ENCODE results near the gene NDUFAF3. TPM values are rescaled to one million over a fixed set of nuclear protein-coding genes. Genes with fewer than 3 reads are reported as not detected.

The NDUFAF3 gene
- polyA plus RNA-seq, 1 experiment, result 89.5 TPM

DNA sequence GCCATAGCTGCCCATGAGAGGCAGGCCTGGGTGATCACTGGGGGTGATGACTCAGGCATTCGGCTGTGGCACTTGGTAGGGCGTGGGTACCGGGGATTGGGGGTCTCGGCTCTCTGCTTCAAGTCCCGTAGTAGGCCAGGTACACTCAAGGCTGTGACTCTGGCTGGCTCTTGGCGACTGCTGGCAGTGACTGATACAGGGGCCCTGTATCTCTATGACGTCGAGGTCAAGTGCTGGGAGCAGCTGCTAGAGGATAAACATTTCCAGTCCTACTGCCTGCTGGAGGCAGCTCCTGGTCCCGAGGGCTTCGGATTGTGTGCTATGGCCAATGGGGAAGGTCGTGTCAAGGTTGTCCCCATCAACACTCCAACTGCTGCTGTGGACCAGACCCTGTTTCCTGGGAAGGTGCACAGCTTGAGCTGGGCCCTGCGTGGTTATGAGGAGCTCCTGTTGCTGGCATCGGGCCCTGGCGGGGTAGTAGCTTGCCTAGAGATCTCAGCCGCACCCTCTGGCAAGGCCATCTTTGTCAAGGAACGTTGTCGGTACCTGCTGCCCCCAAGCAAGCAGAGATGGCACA lies 9.4 kb upstream of the NDUFAF3 start:
- H3K27me3 ChIP-seq (ENCODE audit: control insufficient read depth, insufficient read depth, low read length), result no peaks in the 10 kb centered on the region
- peaks cover 42% of the 10 kb centered on the region for H3K36me3 ChIP-seq (ENCODE audit: control insufficient read depth, insufficient read depth, low read length)
- ChIA-PET CTCF (interaction anchor here (0.6 to 3.3 kb wide), 4 partner anchors 9 to 262 kb away, joined by 4 to 21 read pairs (median 5); partner anchors contain the start of gene NDUFAF3), POLR2A (no interaction called here)
- no peak overlapping the region for H3K4me3 ChIP-seq (ENCODE audit: low read depth, low read length)
- no peak for DNase-seq (ENCODE audit: low read depth)
- TF ChIP-seq, protein P1, sequence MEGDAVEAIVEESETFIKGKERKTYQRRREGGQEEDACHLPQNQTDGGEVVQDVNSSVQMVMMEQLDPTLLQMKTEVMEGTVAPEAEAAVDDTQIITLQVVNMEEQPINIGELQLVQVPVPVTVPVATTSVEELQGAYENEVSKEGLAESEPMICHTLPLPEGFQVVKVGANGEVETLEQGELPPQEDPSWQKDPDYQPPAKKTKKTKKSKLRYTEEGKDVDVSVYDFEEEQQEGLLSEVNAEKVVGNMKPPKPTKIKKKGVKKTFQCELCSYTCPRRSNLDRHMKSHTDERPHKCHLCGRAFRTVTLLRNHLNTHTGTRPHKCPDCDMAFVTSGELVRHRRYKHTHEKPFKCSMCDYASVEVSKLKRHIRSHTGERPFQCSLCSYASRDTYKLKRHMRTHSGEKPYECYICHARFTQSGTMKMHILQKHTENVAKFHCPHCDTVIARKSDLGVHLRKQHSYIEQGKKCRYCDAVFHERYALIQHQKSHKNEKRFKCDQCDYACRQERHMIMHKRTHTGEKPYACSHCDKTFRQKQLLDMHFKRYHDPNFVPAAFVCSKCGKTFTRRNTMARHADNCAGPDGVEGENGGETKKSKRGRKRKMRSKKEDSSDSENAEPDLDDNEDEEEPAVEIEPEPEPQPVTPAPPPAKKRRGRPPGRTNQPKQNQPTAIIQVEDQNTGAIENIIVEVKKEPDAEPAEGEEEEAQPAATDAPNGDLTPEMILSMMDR (IDR thresholded peaks at IDR 0.05; ENCODE audit: insufficient read depth, low read depth, low read length), result no peak

DNA sequence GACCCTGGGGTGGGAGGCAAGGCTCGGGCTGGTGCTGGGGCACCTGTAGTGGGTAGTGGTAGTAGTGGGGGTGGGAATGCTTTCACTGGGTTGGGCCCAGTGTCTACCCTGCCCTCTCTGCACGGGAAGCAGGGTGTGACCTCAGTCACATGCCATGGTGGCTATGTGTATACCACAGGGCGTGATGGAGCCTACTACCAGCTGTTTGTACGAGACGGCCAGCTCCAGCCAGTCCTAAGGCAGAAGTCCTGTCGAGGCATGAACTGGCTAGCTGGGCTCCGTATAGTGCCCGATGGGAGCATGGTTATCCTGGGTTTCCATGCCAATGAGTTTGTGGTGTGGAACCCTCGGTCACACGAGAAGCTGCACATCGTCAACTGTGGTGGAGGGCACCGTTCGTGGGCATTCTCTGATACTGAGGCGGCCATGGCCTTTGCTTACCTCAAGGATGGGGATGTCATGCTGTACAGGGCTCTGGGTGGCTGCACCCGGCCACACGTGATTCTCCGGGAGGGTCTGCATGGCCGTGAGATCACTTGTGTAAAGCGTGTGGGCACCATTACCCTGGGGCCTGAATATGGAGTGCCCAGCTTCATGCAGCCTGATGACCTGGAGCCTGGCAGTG lies 8.7 kb upstream of the NDUFAF3 start:
- no peak for DNase-seq (ENCODE audit: low read depth)

DNA sequence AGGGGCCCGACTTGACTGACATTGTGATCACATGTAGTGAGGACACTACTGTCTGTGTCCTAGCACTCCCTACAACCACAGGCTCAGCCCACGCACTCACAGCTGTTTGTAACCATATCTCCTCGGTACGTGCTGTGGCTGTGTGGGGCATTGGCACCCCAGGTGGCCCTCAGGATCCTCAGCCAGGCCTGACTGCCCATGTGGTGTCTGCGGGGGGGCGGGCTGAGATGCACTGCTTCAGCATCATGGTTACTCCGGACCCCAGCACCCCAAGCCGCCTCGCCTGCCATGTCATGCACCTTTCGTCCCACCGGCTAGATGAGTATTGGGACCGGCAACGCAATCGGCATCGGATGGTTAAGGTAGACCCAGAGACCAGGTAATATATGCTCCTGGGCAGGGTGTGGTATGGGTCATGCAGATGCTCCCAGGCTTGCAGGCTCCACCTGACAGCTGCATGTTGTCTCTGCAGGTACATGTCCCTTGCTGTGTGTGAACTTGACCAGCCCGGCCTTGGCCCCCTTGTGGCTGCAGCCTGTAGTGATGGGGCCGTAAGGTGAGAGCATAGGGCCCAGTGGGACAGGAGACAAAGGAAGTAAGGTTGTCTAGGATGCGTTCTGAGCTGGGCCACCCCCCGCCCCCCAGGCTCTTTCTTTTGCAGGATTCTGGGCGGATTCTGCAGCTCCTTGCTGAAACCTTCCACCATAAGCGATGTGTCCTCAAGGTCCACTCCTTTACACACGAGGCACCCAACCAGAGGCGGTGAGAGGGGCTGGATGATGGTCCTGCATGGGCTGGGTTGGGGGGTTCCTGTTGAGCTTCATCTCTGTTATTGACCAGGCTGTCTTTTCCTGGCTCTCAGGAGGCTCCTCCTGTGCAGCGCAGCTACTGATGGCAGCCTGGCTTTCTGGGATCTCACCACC lies 7.9 kb upstream of the NDUFAF3 start:
- H3K27me3 ChIP-seq (ENCODE audit: control insufficient read depth, insufficient read depth, low read length), result no peaks in the 10 kb centered on the region
- TF ChIP-seq, protein P1 (IDR thresholded peaks at IDR 0.05; ENCODE audit: insufficient read depth, low read depth, low read length), result peak; percentile 73
- peaks cover 41% of the 10 kb centered on the region for H3K36me3 ChIP-seq (ENCODE audit: control insufficient read depth, insufficient read depth, low read length)
- DNase-seq (ENCODE audit: low read depth), result no peak
- POLR2A ChIA-PET, result no interaction called here
- H3K4me3 ChIP-seq (ENCODE audit: low read depth, low read length), result no peak overlapping the region
- CTCF ChIA-PET, result interaction anchor here (0.6 to 1.5 kb wide), 4 partner anchors 9 to 26 kb away, joined by 3 to 7 read pairs (median 4); partner anchors contain the start of gene P4HTM

More for the DNA sequence above, 8.7 kb upstream of the NDUFAF3 start:
- TF ChIP-seq, protein P1 (IDR thresholded peaks at IDR 0.05; ENCODE audit: insufficient read depth, low read depth, low read length), result no peak
- peaks cover 42% of the 10 kb centered on the region for H3K36me3 ChIP-seq (ENCODE audit: control insufficient read depth, insufficient read depth, low read length)
- H3K27me3 ChIP-seq (ENCODE audit: control insufficient read depth, insufficient read depth, low read length), result no peaks in the 10 kb centered on the region
- POLR2A ChIA-PET, result no interaction called here
- CTCF ChIA-PET, result interaction anchor here (0.6 to 3.3 kb wide), 5 partner anchors 8 to 261 kb away, joined by 3 to 21 read pairs (median 4); partner anchors contain the start of genes NDUFAF3 and P4HTM
- no peak overlapping the region for H3K4me3 ChIP-seq (ENCODE audit: low read depth, low read length)

DNA sequence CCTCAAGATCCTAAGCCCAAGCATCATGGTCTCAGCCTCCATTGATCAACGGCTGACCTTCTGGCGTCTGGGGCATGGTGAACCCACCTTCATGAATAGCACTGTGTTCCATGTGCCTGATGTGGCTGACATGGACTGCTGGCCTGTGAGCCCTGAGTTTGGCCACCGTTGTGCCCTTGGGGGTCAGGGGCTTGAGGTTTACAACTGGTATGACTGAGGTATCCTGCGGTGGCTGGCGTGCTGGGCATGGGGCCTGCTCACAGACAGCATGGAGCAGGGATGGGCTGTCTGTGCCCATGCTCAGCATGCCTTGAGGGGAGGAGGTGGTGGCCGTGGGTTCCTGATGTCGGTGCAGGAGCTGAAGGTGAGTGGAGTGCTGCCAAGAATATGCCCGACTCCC lies 6.8 kb upstream of the NDUFAF3 start:
- peaks cover 40% of the 10 kb centered on the region for H3K36me3 ChIP-seq (ENCODE audit: control insufficient read depth, insufficient read depth, low read length)
- TF ChIP-seq, protein P1 (IDR thresholded peaks at IDR 0.05; ENCODE audit: insufficient read depth, low read depth, low read length), result no peak
- CTCF ChIA-PET, result interaction anchor here (0.7 to 1.5 kb wide), 2 partner anchors 27 to 82 kb away, joined by 3 to 7 read pairs; no protein-coding TSS in a partner anchor

More for the DNA sequence above, 6.8 kb upstream of the NDUFAF3 start:
- no peaks in the 10 kb centered on the region for H3K27me3 ChIP-seq (ENCODE audit: control insufficient read depth, insufficient read depth, low read length)
- DNase-seq (ENCODE audit: low read depth), result no peak
- POLR2A ChIA-PET, result no interaction called here
- H3K4me3 ChIP-seq (ENCODE audit: low read depth, low read length), result no peak overlapping the region

Data from BJ (cell line).